SK-N-SH (cell line): ENCODE results near the gene CCDC106. TPM values are rescaled to one million over a fixed set of nuclear protein-coding genes. Genes with fewer than 3 reads are reported as not detected.
A peak's percentile ranks its signal among the peaks of the same experiment; 100 is the strongest.

Source experiments
- CTCF ChIA-PET: fragments of 300-600, 350-600 bp; formaldehyde crosslinking; extraction: SDS; loops from one replicate; lab custom pipeline; 2021; lab: Yijun Ruan, JAX
- POLR2A ChIA-PET: fragments of 350-600 bp; sonication (Branson Sonifier 250); formaldehyde crosslinking; extraction: SDS; loops from one replicate; lab custom pipeline; 2020; ENCODE audit warnings: antibody characterized with exemption, inconsistent platforms; lab: Yijun Ruan, JAX
- DNase-seq: peaks from one replicate; pipeline ENCODE4 v3.0.0; 2012
- H2AFZ ChIP-seq: fragments of 200-600 bp; sonication (generic); 2 replicates; pipeline ENCODE4 v1.8.1; 2016; ENCODE audit warnings: antibody characterized with exemption, mild to moderate bottlenecking, low read depth
- H3F3A ChIP-seq: fragments of 200-600 bp; sonication (generic); replicated peaks from 2 replicates; pipeline ENCODE3; 2016; ENCODE audit warnings: antibody characterized with exemption, mild to moderate bottlenecking; ENCODE audit not compliant: insufficient read depth
- H3K27ac ChIP-seq, 2 experiments: fragments of 200-500 bp in 1 of 2; fragments of 200-600 bp in 1 of 2; sonication (Bioruptor generic) in 1 of 2; sonication (generic), shearing (Covaris generic) in 1 of 2; 2 replicates each; pipeline versions ENCODE4 v1.5.1 to v1.6.1; 2014 to 2016; ENCODE audit warnings: low read depth in 2 of 2, inconsistent platforms in 1 of 2, low read length in 1 of 2, mild to moderate bottlenecking in 1 of 2, mixed read lengths in 1 of 2
- H3K27me3 ChIP-seq: fragments of 200-600 bp; sonication (generic), shearing (Covaris generic); 2 replicates; pipeline ENCODE4 v1.6.1; 2016; ENCODE audit warnings: mixed run types; ENCODE audit not compliant: insufficient read depth
- H3K36me3 ChIP-seq, 2 experiments: fragments of 200-500 bp in 1 of 2; fragments of 200-600 bp in 1 of 2; sonication (Bioruptor generic) in 1 of 2; sonication (generic) in 1 of 2; replicated peaks in 1 of 2; 2 replicates each; pipeline versions ENCODE3 to v1.5.1; 2014 to 2016; ENCODE audit warnings: low read length in 1 of 2, mild to moderate bottlenecking in 1 of 2; ENCODE audit not compliant: insufficient read depth in 2 of 2, control insufficient read depth in 1 of 2
- H3K4me1 ChIP-seq, 2 experiments: fragments of 200-500 bp in 1 of 2; fragments of 200-600 bp in 1 of 2; sonication (Bioruptor generic) in 1 of 2; sonication (generic), shearing (Covaris generic) in 1 of 2; 2 replicates each; pipeline versions ENCODE4 v1.5.1 to v1.6.1; 2014 to 2016; ENCODE audit warnings: low read depth in 1 of 2, low read length in 1 of 2, mixed run types in 1 of 2; ENCODE audit not compliant: insufficient read depth in 2 of 2, control insufficient read depth in 1 of 2
- H3K4me2 ChIP-seq: fragments of 200-600 bp; sonication (generic), shearing (Covaris generic); 2 replicates; pipeline ENCODE4 v1.6.1; 2017; ENCODE audit warnings: mixed run types
- H3K4me3 ChIP-seq, 2 experiments: fragments of 200-500 bp in 1 of 2; fragments of 200-600 bp in 1 of 2; sonication (Bioruptor generic) in 1 of 2; sonication (generic), shearing (Covaris generic) in 1 of 2; 2 replicates each; pipeline versions ENCODE4 v1.5.1 to v1.8.1; 2014 to 2016; ENCODE audit warnings: low read depth in 2 of 2, inconsistent platforms in 1 of 2, low read length in 1 of 2, mild to moderate bottlenecking in 1 of 2, mixed read lengths in 1 of 2, moderate library complexity in 1 of 2
- H3K79me2 ChIP-seq: fragments of 200-600 bp; sonication (generic); 2 replicates; pipeline ENCODE4 v1.8.1; 2017; ENCODE audit warnings: mild to moderate bottlenecking; ENCODE audit not compliant: insufficient read depth
- H3K9ac ChIP-seq: fragments of 200-600 bp; sonication (generic); 2 replicates; pipeline ENCODE4 v1.6.1; 2017; ENCODE audit warnings: mixed run types
- H3K9me2 ChIP-seq: fragments of 200-600 bp; sonication (generic); 2 replicates; pipeline ENCODE4 v1.6.1; 2017; ENCODE audit warnings: mixed run types
- H3K9me3 ChIP-seq: fragments of 200-600 bp; sonication (generic); 2 replicates; pipeline ENCODE4 v1.6.1; 2017; ENCODE audit warnings: mixed run types, mild to moderate bottlenecking, moderate library complexity
- H4K20me1 ChIP-seq: fragments of 200-600 bp; sonication (generic); 2 replicates; pipeline ENCODE4 v1.6.1; 2017; ENCODE audit warnings: mild to moderate bottlenecking, mixed run types; ENCODE audit not compliant: insufficient read depth
- CHD2 ChIP-seq: fragments of 150-350 bp; IDR thresholded peaks from 2 replicates; pipeline ENCODE4 v1.6.1; 2018; ENCODE audit warnings: low read length; ENCODE audit not compliant: partially characterized antibody
- NFIC ChIP-seq: IDR thresholded peaks from 2 replicates; pipeline ENCODE4 v1.4.0; 2012; ENCODE audit warnings: borderline replicate concordance
- NRF1 ChIP-seq: IDR thresholded peaks from 2 replicates; pipeline ENCODE4 v1.6.1; 2012; ENCODE audit warnings: low read depth, mild to moderate bottlenecking, low read length
- POLR2AphosphoS5 ChIP-seq: IDR thresholded peaks from 2 replicates; pipeline ENCODE4 v1.6.1; 2012; ENCODE audit warnings: low read depth, low read length
- SIN3A ChIP-seq: IDR thresholded peaks from 2 replicates; pipeline ENCODE4 v1.6.1; 2012; ENCODE audit warnings: low read depth, mild to moderate bottlenecking, low read length, moderate library complexity, borderline replicate concordance
- TAF1 ChIP-seq: IDR thresholded peaks from 2 replicates; pipeline ENCODE4 v1.6.1; 2012; ENCODE audit warnings: low read depth, mild to moderate bottlenecking, low read length, moderate library complexity, borderline replicate concordance
- TCF12 ChIP-seq: IDR thresholded peaks from 2 replicates; pipeline ENCODE4 v1.4.0; 2012
- YY1 ChIP-seq: IDR thresholded peaks from 2 replicates; pipeline ENCODE4 v1.4.0; 2012; ENCODE audit warnings: low read depth, mild to moderate bottlenecking
- WGBS: methylation state at CpG from one replicate; pipeline ENCODE4 v1.1.6; 2017; ENCODE audit warnings: low lambda C conversion rate; 5-methylcytosine and 5-hydroxymethylcytosine counted together
- polyA plus RNA-seq, 3 experiments: library from polyadenylated mRNA; depleted of rRNA; stranded (reverse); fragments of >200 nt; gene quantifications; 2 replicates each; pipeline ENCODE4 v1.2.3, GENCODE V29; 2012
- TF ChIP-seq, protein P1 (sequence below): IDR thresholded peaks from 2 replicates; pipeline ENCODE4 v1.6.1; 2012; ENCODE audit warnings: mild to moderate bottlenecking, low read depth, low read length, moderate library complexity
- TF ChIP-seq, protein P2 (sequence below): IDR thresholded peaks from 2 replicates; pipeline ENCODE4 v1.4.0; 2012; ENCODE audit warnings: low read depth
- TF ChIP-seq, protein P3 (sequence below): IDR thresholded peaks from 2 replicates; pipeline ENCODE4 v1.4.0; 2012; ENCODE audit warnings: low read depth, borderline replicate concordance
- TF ChIP-seq, protein P4 (sequence below): IDR thresholded peaks from 2 replicates; pipeline ENCODE4; 2012

Gene CCDC106
- polyA plus RNA-seq, 1 of the 3 experiments (the other 2 are of a cell fraction) = 27.1 TPM

DNA sequence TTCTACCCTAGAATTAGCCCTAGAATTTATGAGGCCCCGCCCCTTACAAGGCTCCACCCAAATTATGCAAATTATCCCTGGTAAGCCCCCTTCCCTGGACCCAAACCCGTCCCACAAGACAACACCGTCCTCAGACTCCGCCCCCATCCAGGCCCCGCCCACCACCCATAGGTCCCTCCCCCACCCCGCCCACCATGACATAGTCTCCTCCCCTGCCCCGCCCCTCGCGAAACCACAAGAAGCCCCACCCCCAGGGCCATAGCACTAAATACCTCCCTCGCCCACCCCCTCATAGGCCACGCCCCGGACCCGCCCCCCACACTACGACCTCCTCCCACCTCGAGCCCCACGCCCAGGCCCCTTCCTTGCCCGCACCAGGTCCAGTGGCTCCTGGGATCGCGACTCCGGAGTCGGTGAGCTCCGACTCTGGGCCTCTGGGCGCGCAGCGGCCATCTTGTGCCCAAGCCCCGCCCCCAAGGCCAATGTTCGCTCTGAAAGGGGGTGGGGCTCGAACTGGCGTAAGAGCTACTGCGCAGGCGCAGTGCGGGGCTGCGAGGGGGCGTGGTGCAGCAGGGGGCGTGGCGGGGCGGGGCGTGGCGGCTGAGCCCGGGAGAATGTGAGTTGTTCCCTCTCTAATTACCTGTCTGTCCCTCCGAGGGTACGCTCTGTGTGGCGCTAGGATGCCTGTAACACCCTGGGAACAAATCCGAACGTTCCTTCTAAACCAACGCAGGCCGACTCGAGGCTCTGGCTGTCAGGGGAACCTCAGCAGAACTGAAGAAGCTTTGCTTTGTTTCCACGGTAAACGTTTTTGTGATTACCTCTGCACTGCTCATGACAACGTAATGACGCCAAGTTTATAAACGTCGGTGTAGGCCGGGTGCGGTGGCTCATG is 23.7 kb upstream of the CCDC106 start, which contains the start of gene ZNF784:
Gene ZNF784, minus strand, starts transcription at position 458 of the 895 bp plus-strand sequence. Its CDS starts 5 bp downstream, at position 453.
- H3K9me3 ChIP-seq = no peaks in the 10 kb centered on the region
- H3K9me2 ChIP-seq = no peaks in the 10 kb centered on the region
- peak within 1 kb of the TSS; percentile 52 to 74 for H3K4me3 ChIP-seq
- WGBS = under 1% methylated on average over 32 of the region's 56 CpGs
- no peaks in the 10 kb centered on the region for H3K27me3 ChIP-seq
- peaks cover 11% of the 10 kb centered on the region; the same call in 1 of the 2 replicates for H3K79me2 ChIP-seq
- peak within 1 kb of the TSS; percentile 86 for H3K4me2 ChIP-seq
- CTCF ChIA-PET = interaction anchor here (1.0 to 4.7 kb wide), 8 partner anchors 9 to 120 kb away, joined by 3 to 30 read pairs (median 5); partner anchors contain the start of gene ZNF865
- no peak for TF ChIP-seq TCF12
- TF ChIP-seq, protein P1, sequence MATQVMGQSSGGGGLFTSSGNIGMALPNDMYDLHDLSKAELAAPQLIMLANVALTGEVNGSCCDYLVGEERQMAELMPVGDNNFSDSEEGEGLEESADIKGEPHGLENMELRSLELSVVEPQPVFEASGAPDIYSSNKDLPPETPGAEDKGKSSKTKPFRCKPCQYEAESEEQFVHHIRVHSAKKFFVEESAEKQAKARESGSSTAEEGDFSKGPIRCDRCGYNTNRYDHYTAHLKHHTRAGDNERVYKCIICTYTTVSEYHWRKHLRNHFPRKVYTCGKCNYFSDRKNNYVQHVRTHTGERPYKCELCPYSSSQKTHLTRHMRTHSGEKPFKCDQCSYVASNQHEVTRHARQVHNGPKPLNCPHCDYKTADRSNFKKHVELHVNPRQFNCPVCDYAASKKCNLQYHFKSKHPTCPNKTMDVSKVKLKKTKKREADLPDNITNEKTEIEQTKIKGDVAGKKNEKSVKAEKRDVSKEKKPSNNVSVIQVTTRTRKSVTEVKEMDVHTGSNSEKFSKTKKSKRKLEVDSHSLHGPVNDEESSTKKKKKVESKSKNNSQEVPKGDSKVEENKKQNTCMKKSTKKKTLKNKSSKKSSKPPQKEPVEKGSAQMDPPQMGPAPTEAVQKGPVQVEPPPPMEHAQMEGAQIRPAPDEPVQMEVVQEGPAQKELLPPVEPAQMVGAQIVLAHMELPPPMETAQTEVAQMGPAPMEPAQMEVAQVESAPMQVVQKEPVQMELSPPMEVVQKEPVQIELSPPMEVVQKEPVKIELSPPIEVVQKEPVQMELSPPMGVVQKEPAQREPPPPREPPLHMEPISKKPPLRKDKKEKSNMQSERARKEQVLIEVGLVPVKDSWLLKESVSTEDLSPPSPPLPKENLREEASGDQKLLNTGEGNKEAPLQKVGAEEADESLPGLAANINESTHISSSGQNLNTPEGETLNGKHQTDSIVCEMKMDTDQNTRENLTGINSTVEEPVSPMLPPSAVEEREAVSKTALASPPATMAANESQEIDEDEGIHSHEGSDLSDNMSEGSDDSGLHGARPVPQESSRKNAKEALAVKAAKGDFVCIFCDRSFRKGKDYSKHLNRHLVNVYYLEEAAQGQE = peak; percentile 47; the same call in 1 of the 2 replicates
- TF ChIP-seq POLR2AphosphoS5 = peak; percentile 84
- TF ChIP-seq TAF1 = peak; percentile 99
- TF ChIP-seq YY1 = peak; percentile 94
- TF ChIP-seq NRF1 = peak; percentile 74
- peak; percentile 55 for TF ChIP-seq CHD2
- TF ChIP-seq, protein P2, sequence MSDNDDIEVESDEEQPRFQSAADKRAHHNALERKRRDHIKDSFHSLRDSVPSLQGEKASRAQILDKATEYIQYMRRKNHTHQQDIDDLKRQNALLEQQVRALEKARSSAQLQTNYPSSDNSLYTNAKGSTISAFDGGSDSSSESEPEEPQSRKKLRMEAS = peak; percentile 29; the same call in 1 of the 2 replicates
- TF ChIP-seq, protein P3, sequence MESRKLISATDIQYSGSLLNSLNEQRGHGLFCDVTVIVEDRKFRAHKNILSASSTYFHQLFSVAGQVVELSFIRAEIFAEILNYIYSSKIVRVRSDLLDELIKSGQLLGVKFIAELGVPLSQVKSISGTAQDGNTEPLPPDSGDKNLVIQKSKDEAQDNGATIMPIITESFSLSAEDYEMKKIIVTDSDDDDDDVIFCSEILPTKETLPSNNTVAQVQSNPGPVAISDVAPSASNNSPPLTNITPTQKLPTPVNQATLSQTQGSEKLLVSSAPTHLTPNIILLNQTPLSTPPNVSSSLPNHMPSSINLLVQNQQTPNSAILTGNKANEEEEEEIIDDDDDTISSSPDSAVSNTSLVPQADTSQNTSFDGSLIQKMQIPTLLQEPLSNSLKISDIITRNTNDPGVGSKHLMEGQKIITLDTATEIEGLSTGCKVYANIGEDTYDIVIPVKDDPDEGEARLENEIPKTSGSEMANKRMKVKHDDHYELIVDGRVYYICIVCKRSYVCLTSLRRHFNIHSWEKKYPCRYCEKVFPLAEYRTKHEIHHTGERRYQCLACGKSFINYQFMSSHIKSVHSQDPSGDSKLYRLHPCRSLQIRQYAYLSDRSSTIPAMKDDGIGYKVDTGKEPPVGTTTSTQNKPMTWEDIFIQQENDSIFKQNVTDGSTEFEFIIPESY = no peak
- peak; percentile 52; the same call in 1 of the 2 replicates for TF ChIP-seq SIN3A
- no peak for TF ChIP-seq NFIC
- TF ChIP-seq, protein P4, sequence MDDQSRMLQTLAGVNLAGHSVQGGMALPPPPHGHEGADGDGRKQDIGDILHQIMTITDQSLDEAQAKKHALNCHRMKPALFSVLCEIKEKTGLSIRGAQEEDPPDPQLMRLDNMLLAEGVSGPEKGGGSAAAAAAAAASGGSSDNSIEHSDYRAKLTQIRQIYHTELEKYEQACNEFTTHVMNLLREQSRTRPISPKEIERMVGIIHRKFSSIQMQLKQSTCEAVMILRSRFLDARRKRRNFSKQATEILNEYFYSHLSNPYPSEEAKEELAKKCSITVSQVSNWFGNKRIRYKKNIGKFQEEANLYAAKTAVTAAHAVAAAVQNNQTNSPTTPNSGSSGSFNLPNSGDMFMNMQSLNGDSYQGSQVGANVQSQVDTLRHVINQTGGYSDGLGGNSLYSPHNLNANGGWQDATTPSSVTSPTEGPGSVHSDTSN = 0 out of 2 replicates have a peak, but pooled peaks have one; percentile 3
- TF ChIP-seq, all 33 proteins: peak for 9
- no peaks in the 10 kb centered on the region for H4K20me1 ChIP-seq
- H3F3A ChIP-seq = peaks cover 8% of the 10 kb centered on the region
- peaks cover 0 to 2% of the 10 kb centered on the region in 2 experiments; a peak in 1 of 4 replicates for H3K4me1 ChIP-seq
- H2AFZ ChIP-seq = peak within 1 kb of the TSS; percentile 90
- H3K9ac ChIP-seq = peak within 1 kb of the TSS; percentile 84
- H3K36me3 ChIP-seq = peaks cover 0 to 3% of the 10 kb centered on the region in 2 experiments
- H3K27ac ChIP-seq = peak within 1 kb of the TSS; percentile 87 to 90
- POLR2A ChIA-PET = interaction anchor here (0.6 to 1.6 kb wide), 10 partner anchors 13 to 371 kb away, joined by 3 to 7 read pairs (median 4); partner anchors contain the start of genes FIZ1, ZNF524 and ZNF628
- peak; percentile 97 for DNase-seq
